A673 (cell line): Measurements from ENCODE around the gene DMKN.

Experiments used
- CTCF ChIP-seq: fragments of 300-800, 200-600 bp; sonication (generic); conservative IDR thresholded peaks from 2 replicates; pipeline ENCODE4 v1.5.1; 2017; ENCODE audit warnings: low read depth, mild to moderate bottlenecking, antibody characterized with exemption, low read length, moderate library complexity, mixed read lengths
- EZH2 ChIP-seq: fragments of 200-600 bp; sonication (generic); IDR thresholded peaks from 2 replicates; pipeline ENCODE4 v1.6.1; 2017; ENCODE audit warnings: borderline replicate concordance, low read depth, mild to moderate bottlenecking, mixed read lengths, antibody characterized with exemption, low read length; ENCODE audit not compliant: poor library complexity, severe bottlenecking

- TF ChIP-seq CTCF (no peak), EZH2 (no peak)
These were observed 57.7 kb downstream of the DMKN start for GRCh38 chr19:35455616-35456201.
